HCT116 (cell line): ENCODE results near the gene LRRC61. TPM values are rescaled to one million over a fixed set of nuclear protein-coding genes. Genes with fewer than 3 reads are reported as not detected.

Source experiments
- ATAC-seq: fragments of 200-7000 bp; cut with Tn5 transposase; 2 replicates; pipeline ENCODE4 v1.9.1; 2020; ENCODE audit warnings: mild to moderate bottlenecking, moderate library complexity
- BruUV-seq: library from RNA; stranded (reverse); fragments of 400-500 nt; replicated peaks from 2 replicates; lab custom pipeline; 2021; lab: Mats Ljungman, UMichigan
- CTCF ChIA-PET: fragments of 300-600 bp; sonication (Branson Sonifier 250); formaldehyde crosslinking; loops from one replicate; lab custom pipeline; 2021; ENCODE audit warnings: antibody characterized with exemption; lab: Charles Lee
- POLR2A ChIA-PET: fragments of 300-600, 350-600 bp; sonication (Branson Sonifier 250); formaldehyde crosslinking; loops from one replicate; lab custom pipeline; 2021; ENCODE audit warnings: antibody characterized with exemption; lab: Charles Lee
- RAD21 ChIA-PET, 2 experiments: fragments of 300-600 bp; sonication (Branson Sonifier 250); formaldehyde crosslinking; loops; one replicate each; lab custom pipeline; 2023; ENCODE audit warnings: low total read pairs in 2 of 2; ENCODE audit not compliant: uncharacterized antibody in 2 of 2, unreplicated experiment in 2 of 2, low non-redundant PET in 1 of 2; lab: Charles Lee
- DNase-seq: peaks from one replicate; pipeline ENCODE4 v3.0.0-alpha.2; 2010; ENCODE audit warnings: low read depth, low spot score
- H2AFZ ChIP-seq: fragments of 200-600 bp; shearing (Covaris generic), sonication (generic); 2 replicates; pipeline ENCODE4 v1.6.1; 2017; ENCODE audit warnings: low read depth, mixed run types, mixed read lengths, antibody characterized with exemption, low read length; ENCODE audit not compliant: poor library complexity, severe bottlenecking
- H3K27ac ChIP-seq: 2 replicates; pipeline ENCODE4 v1.5.1; 2012; ENCODE audit warnings: low read depth, low read length
- H3K27me3 ChIP-seq: fragments of 200-600 bp; sonication (generic); 2 replicates; pipeline ENCODE4 v1.6.1; 2016; ENCODE audit warnings: mixed run types, low read length, mixed read lengths; ENCODE audit not compliant: insufficient read depth
- H3K36me3 ChIP-seq, 2 experiments: fragments of 200-500 bp in 1 of 2; fragments of 200-600 bp in 1 of 2; sonication (Bioruptor generic) in 1 of 2; sonication (generic) in 1 of 2; 2 replicates each; pipeline versions ENCODE4 v1.5.1 to v1.6.1; 2014 to 2016; ENCODE audit warnings: low read length in 2 of 2, inconsistent platforms in 1 of 2, mixed read lengths in 1 of 2, mixed run types in 1 of 2; ENCODE audit not compliant: insufficient read depth in 2 of 2, control insufficient read depth in 1 of 2
- H3K4me1 ChIP-seq, 2 experiments: fragments of 200-600 bp in 1 of 2; sonication (generic) in 1 of 2; 2 replicates each; pipeline versions ENCODE4 v1.5.1 to v1.6.1; 2012 to 2017; ENCODE audit warnings: low read length in 2 of 2, inconsistent platforms in 1 of 2, mild to moderate bottlenecking in 1 of 2, mixed read lengths in 1 of 2, mixed run types in 1 of 2, moderate library complexity in 1 of 2; ENCODE audit not compliant: insufficient read depth in 2 of 2, control insufficient read depth in 1 of 2
- H3K4me2 ChIP-seq: fragments of 200-600 bp; sonication (generic); 2 replicates; pipeline ENCODE4 v1.6.1; 2017; ENCODE audit warnings: mixed run types, low read length, mixed read lengths
- H3K4me3 ChIP-seq, 2 experiments: fragments of 200-600 bp in 1 of 2; sonication (generic) in 1 of 2; replicated peaks in 1 of 2; 2 replicates each; pipeline ENCODE4 v1.5.1; 2011 to 2016; ENCODE audit warnings: low read length in 2 of 2, control low read depth in 1 of 2, low read depth in 1 of 2, mild to moderate bottlenecking in 1 of 2, mixed read lengths in 1 of 2, mixed run types in 1 of 2
- H3K79me2 ChIP-seq: fragments of 200-600 bp; sonication (generic); 2 replicates; pipeline ENCODE4 v1.6.1; 2017; ENCODE audit warnings: mild to moderate bottlenecking, mixed run types, low read length, moderate library complexity, mixed read lengths; ENCODE audit not compliant: insufficient read depth
- H3K9ac ChIP-seq: fragments of 200-600 bp; sonication (generic); 2 replicates; pipeline ENCODE4 v1.6.1; 2016; ENCODE audit warnings: low read length, mixed read lengths
- H3K9me2 ChIP-seq: fragments of 200-600 bp; sonication (generic), shearing (Covaris generic); 2 replicates; pipeline ENCODE4 v1.6.1; 2017; ENCODE audit warnings: mixed run types, mild to moderate bottlenecking, moderate library complexity; ENCODE audit not compliant: insufficient read depth
- H3K9me3 ChIP-seq, 2 experiments: fragments of 200-500 bp in 1 of 2; fragments of 200-600 bp in 1 of 2; sonication (Bioruptor generic) in 1 of 2; sonication (generic) in 1 of 2; 2 replicates each; pipeline ENCODE4 v1.6.1; 2014 to 2017; ENCODE audit warnings: low read length in 2 of 2, mixed read lengths in 2 of 2, inconsistent platforms in 1 of 2, low read depth in 1 of 2, mild to moderate bottlenecking in 1 of 2, mixed run types in 1 of 2, moderate library complexity in 1 of 2; ENCODE audit not compliant: control insufficient read depth in 1 of 2, insufficient read depth in 1 of 2
- H4K20me1 ChIP-seq: fragments of 200-600 bp; sonication (generic), shearing (Covaris generic); 2 replicates; pipeline ENCODE4 v1.6.1; 2017; ENCODE audit warnings: mixed run types, mild to moderate bottlenecking, moderate library complexity; ENCODE audit not compliant: insufficient read depth
- CEBPB ChIP-seq: IDR thresholded peaks from 2 replicates; pipeline ENCODE4 v1.6.1; 2012; ENCODE audit warnings: low read depth
- CTCF ChIP-seq, 3 experiments: fragments of 200-600 bp in 1 of 3; sonication (generic) in 1 of 3; IDR thresholded peaks in 2 of 3; conservative IDR thresholded peaks in 1 of 3; 2 replicates each; pipeline ENCODE4 v1.5.1; 2012 to 2017; ENCODE audit warnings: low read depth in 2 of 3, low read length in 2 of 3, antibody characterized with exemption in 1 of 3, borderline replicate concordance in 1 of 3, control low read depth in 1 of 3, mild to moderate bottlenecking in 1 of 3, mixed read lengths in 1 of 3, mixed run types in 1 of 3, moderate library complexity in 1 of 3; ENCODE audit not compliant: insufficient read depth in 1 of 3
- EGR1 ChIP-seq: IDR thresholded peaks from 2 replicates; pipeline ENCODE4 v1.6.1; 2012; ENCODE audit warnings: low read depth
- EZH2phosphoT487 ChIP-seq: fragments of 200-600 bp; IDR thresholded peaks from 2 replicates; pipeline ENCODE4 v1.6.1; 2018; ENCODE audit warnings: antibody characterized with exemption, borderline replicate concordance
- SIN3A ChIP-seq: IDR thresholded peaks from 2 replicates; pipeline ENCODE4 v1.6.1; 2012; ENCODE audit warnings: low read depth
- ZBTB33 ChIP-seq: IDR thresholded peaks from 2 replicates; pipeline ENCODE4 v1.6.1; 2011; ENCODE audit warnings: mild to moderate bottlenecking, low read length, moderate library complexity; ENCODE audit not compliant: insufficient replicate concordance; ENCODE audit errors: extremely low read depth
- ZFX ChIP-seq: fragments of 450-650 bp; IDR thresholded peaks from 2 replicates; pipeline ENCODE4 v1.6.1; 2017
- intact Hi-C: fragments of 100-400 bp; cut with micrococcal nuclease; formaldehyde crosslinking; loops from 2 replicates; pipeline ENCODE4 v1.10.0; 2022
- total RNA-seq: library from RNA; stranded (reverse); gene quantifications from one replicate; pipeline ENCODE4 v1.2.1, GENCODE V29; 2021; ENCODE audit not compliant: unreplicated experiment
- TF ChIP-seq, protein P1 (sequence below): IDR thresholded peaks from 2 replicates; pipeline ENCODE4 v1.6.1; 2012
- TF ChIP-seq, protein P2 (sequence below): IDR thresholded peaks from 2 replicates; pipeline ENCODE4 v1.6.1; 2012

The LRRC61 gene
- total RNA-seq, 1 experiment from 2014 or later, result 12.0 TPM

DNA sequence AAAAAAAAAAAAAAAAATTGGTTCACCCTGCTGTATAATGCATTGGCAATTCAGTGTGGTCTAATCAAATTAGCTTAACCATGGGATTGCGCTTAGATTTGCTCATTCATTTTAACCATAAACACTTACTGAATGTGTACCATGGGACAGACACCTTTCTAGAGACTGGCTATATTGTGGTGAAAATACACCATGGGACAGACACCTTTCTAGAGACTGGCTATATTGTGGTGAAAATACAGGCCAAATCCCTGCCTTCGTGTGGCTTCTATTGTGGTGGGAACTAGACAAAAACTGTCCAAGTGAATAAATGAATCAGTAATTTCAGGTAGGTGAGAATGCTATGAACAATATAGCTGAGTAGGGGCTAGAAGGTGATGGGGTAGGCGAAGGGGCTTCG is 35.3 kb downstream of the LRRC61 start:
- Histone ChIP-seq H3K9me3 (no peaks in the 10 kb centered on the region), H4K20me1 (no peaks in the 10 kb centered on the region), H3K4me1 (peaks cover 0 to 12% of the 10 kb centered on the region in 2 experiments; a peak in 2 of 4 replicates), H2AFZ (no peak overlapping the region), H3K27ac (no peak overlapping the region), H3K4me3 (no peak overlapping the region), H3K9me2 (no peaks in the 10 kb centered on the region), H3K9ac (no peak overlapping the region), H3K27me3 (no peaks in the 10 kb centered on the region), H3K79me2 (no peaks in the 10 kb centered on the region), H3K4me2 (no peak overlapping the region), H3K36me3 (no peaks in the 10 kb centered on the region)
- ATAC-seq (no peak), DNase-seq (no peak)
- ChIA-PET CTCF (no interaction called here), POLR2A (no interaction called here), RAD21 (no interaction called here)
- TF ChIP-seq, protein P1, sequence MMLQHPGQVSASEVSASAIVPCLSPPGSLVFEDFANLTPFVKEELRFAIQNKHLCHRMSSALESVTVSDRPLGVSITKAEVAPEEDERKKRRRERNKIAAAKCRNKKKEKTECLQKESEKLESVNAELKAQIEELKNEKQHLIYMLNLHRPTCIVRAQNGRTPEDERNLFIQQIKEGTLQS, result no peak
- BruUV-seq, result no TSS peak
- intact Hi-C loops, result no loop called here

DNA sequence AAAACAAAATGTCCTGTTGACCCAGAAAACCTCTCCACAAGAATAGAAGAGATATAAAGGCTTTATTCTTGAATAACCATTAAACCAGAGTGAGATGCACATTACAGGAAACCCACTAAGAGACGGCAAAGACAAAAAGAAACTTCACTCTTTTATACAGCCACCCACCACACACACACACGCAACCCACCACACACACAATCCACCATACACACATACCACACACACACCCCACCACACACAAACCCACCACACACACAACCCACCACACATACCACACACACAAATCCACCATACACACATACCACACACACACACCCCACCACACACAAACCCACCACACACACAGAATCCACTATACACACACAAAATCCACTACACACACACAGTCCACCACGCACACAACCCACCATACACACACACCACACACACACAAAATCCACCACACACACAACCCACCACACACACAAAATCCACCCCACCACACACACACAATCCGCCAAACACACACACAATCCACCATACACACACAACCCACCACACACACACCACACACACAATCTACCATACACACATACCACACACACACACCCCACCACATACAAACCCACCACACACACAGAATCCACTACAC is 36.0 kb downstream of the LRRC61 start:
- no TSS peak for BruUV-seq
- ATAC-seq (no peak), DNase-seq (no peak)
- ChIA-PET CTCF (no interaction called here), RAD21 (no interaction called here), POLR2A (no interaction called here)
- Histone ChIP-seq H3K4me3 (no peak overlapping the region), H3K9ac (no peak overlapping the region), H2AFZ (no peak overlapping the region), H3K27ac (no peak overlapping the region), H3K4me1 (peaks cover 0 to 12% of the 10 kb centered on the region in 2 experiments; a peak in 2 of 4 replicates), H3K4me2 (no peak overlapping the region), H3K36me3 (no peaks in the 10 kb centered on the region), H3K79me2 (no peaks in the 10 kb centered on the region), H3K27me3 (no peaks in the 10 kb centered on the region), H3K9me2 (no peaks in the 10 kb centered on the region), H4K20me1 (no peaks in the 10 kb centered on the region), H3K9me3 (no peaks in the 10 kb centered on the region)
- TF ChIP-seq CEBPB (no peak), EZH2phosphoT487 (no peak), ZBTB33 (no peak), SIN3A (no peak), ZFX (no peak), CTCF (IDR thresholded peaks at IDR 0.05 in 2 of 3, conservative IDR thresholded peaks at IDR 0.05 in 1 of 3; ENCODE audit: borderline replicate concordance in 1 of 3, insufficient read depth in 1 of 3, low read depth in 2 of 3, low read length in 2 of 3) (no peak), EGR1 (no peak)
- TF ChIP-seq, protein P2, sequence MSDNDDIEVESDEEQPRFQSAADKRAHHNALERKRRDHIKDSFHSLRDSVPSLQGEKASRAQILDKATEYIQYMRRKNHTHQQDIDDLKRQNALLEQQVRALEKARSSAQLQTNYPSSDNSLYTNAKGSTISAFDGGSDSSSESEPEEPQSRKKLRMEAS, result no peak
- TF ChIP-seq, protein P1, result no peak
- intact Hi-C loops, result no loop called here
